Measurements from ENCODE around the gene HIVEP3.

Gene HIVEP3

DNA sequence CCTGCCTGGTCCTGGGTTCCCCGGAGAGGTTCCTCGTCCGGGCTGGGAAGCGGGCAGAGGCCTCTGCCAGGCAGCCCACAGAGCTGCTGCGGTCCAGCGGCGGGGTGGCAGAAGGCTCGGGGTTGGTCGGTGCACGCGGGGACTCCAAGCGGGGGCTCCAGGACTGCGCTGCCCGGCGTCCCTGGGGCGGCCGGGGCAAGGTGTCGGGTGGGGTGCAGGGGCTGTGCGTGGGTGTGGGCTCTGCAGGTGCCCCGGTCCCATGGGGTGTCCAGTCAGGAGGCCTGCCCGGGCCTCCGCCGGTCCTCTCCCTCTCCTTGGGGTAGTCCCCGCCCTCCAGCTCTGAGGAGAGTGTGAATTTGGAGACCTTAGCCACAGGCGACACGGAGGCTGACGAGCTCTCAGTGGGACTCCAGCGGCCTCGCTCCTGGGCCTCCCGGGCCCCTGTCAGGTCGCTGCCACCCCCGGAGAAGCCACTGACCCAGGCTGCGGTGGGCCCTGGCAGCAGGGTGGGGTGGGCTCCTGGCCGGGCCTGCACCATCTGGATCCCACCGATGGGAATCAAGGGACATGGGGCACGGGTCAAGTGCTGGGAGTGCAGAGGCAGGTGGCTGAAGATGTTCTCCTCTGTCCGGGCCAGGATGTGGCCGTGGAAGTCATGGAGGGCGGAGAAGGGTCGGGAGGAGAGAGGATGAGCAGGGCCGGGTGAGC lies 408.0 kb downstream of the HIVEP3 start:
- Histone ChIP-seq H3K36me3 (ENCODE audit: control insufficient read depth, insufficient read depth, low read length) (no peaks in the 10 kb centered on the region), H3K27me3 (ENCODE audit: control insufficient read depth, insufficient read depth, low read length) (no peaks in the 10 kb centered on the region), H3K27ac (ENCODE audit: low read length) (no peak overlapping the region), H3K4me1 (ENCODE audit: control insufficient read depth, insufficient read depth, low read length) (peaks cover 2% of the 10 kb centered on the region), H3K9me3 (ENCODE audit: control insufficient read depth, insufficient read depth, low read length) (no peaks in the 10 kb centered on the region), H3K4me3 (ENCODE audit: low read length) (no peak overlapping the region)
- no CpG with 5 or more reads among the region's 41 CpGs for WGBS (ENCODE audit: insufficient coverage, insufficient read length)
- no peak for DNase-seq (ENCODE audit: low read depth, low spot score)

- no CpG with 5 or more reads among the region's 9 CpGs for WGBS (ENCODE audit: insufficient coverage, insufficient read length)
These were observed 409.5 kb downstream of the HIVEP3 start for GRCh38 chr1:41509270-41509671.

GRCh38 chr1:41508290-41508689 lies 410.4 kb downstream of the HIVEP3 start:
- H3K4me3 ChIP-seq (ENCODE audit: low read length): no peak overlapping the region
- H3K27ac ChIP-seq (ENCODE audit: low read length): no peak overlapping the region
- no peak for DNase-seq (ENCODE audit: low read depth, low spot score)
- H3K4me1 ChIP-seq (ENCODE audit: control insufficient read depth, insufficient read depth, low read length): no peaks in the 10 kb centered on the region; the same call in 1 of the 2 replicates
- WGBS (ENCODE audit: insufficient coverage, insufficient read length): no CpG with 5 or more reads among the region's 2 CpGs
- H3K9me3 ChIP-seq (ENCODE audit: control insufficient read depth, insufficient read depth, low read length): no peaks in the 10 kb centered on the region
- H3K36me3 ChIP-seq (ENCODE audit: control insufficient read depth, insufficient read depth, low read length): no peaks in the 10 kb centered on the region
- no peaks in the 10 kb centered on the region for H3K27me3 ChIP-seq (ENCODE audit: control insufficient read depth, insufficient read depth, low read length)

More at GRCh38 chr1:41509270-41509671, 409.5 kb downstream of the HIVEP3 start:
- Histone ChIP-seq H3K9me3 (ENCODE audit: control insufficient read depth, insufficient read depth, low read length) (no peaks in the 10 kb centered on the region), H3K4me1 (ENCODE audit: control insufficient read depth, insufficient read depth, low read length) (no peaks in the 10 kb centered on the region; the same call in 1 of the 2 replicates), H3K4me3 (ENCODE audit: low read length) (no peak overlapping the region), H3K27me3 (ENCODE audit: control insufficient read depth, insufficient read depth, low read length) (no peaks in the 10 kb centered on the region), H3K36me3 (ENCODE audit: control insufficient read depth, insufficient read depth, low read length) (no peaks in the 10 kb centered on the region), H3K27ac (ENCODE audit: low read length) (no peak overlapping the region)
- no peak for DNase-seq (ENCODE audit: low read depth, low spot score)

DNA sequence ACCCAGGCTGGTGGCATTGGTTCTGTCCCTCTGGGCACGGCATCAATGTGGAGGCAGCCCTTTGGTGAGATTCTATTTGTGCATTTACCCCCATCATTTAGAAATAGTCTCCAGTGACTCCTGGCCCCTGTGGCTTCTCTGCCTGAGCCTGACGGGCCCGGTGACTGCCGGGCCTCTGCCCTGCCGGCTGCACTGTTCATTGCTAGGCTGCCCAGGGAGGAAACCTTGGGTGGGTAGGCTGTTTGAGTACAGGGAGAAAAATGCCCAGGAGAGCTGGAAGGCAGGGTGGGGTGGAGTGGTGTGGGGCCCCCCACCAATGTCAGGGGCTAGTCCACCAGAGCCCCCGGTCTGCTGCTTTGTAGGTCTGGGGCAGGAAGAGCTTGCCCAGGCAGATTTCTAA lies 410.9 kb downstream of the HIVEP3 start:
- H3K4me1 ChIP-seq (ENCODE audit: control insufficient read depth, insufficient read depth, low read length): no peaks in the 10 kb centered on the region
- no peaks in the 10 kb centered on the region for H3K27me3 ChIP-seq (ENCODE audit: control insufficient read depth, insufficient read depth, low read length)
- no peaks in the 10 kb centered on the region for H3K36me3 ChIP-seq (ENCODE audit: control insufficient read depth, insufficient read depth, low read length)
- no peaks in the 10 kb centered on the region for H3K9me3 ChIP-seq (ENCODE audit: control insufficient read depth, insufficient read depth, low read length)
- WGBS (ENCODE audit: insufficient coverage, insufficient read length): no CpG with 5 or more reads among the region's 6 CpGs
- H3K4me3 ChIP-seq (ENCODE audit: low read length): no peak overlapping the region
- DNase-seq (ENCODE audit: low read depth, low spot score): no peak
- no peak overlapping the region for H3K27ac ChIP-seq (ENCODE audit: low read length)

DNA sequence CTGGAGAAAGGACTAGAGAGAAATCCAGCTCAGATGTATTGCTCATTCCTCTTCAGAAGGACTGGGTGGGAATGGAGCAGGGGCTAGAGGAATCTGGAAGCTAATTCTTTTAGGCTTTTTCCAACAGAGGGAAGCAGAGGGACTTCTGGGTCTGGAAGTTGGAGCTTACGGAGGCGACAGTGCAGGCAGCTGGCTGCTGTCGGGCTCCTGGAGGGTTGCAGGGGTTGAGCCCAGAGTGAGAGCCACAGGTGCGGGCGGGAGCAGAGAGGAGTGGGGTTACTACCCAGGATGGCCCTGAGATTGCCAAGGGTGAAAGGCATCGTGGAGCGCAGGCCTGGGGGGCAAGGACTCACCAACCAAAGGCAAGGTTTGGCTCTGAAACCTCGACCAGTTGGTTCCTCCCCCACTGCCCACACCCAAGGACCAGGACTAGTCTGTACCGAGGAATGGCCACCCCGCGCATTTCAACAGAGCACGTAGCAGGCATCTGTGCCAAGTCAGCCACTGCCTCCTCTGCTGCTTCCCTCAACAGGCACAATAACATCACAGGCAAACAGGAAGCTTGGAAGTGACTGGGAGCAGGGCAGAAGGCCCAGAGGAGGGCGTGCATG lies 411.5 kb downstream of the HIVEP3 start:
- Histone ChIP-seq H3K4me1 (ENCODE audit: control insufficient read depth, insufficient read depth, low read length) (no peaks in the 10 kb centered on the region), H3K27me3 (ENCODE audit: control insufficient read depth, insufficient read depth, low read length) (no peaks in the 10 kb centered on the region), H3K27ac (ENCODE audit: low read length) (no peak overlapping the region), H3K36me3 (ENCODE audit: control insufficient read depth, insufficient read depth, low read length) (no peaks in the 10 kb centered on the region), H3K9me3 (ENCODE audit: control insufficient read depth, insufficient read depth, low read length) (no peaks in the 10 kb centered on the region), H3K4me3 (ENCODE audit: low read length) (no peak overlapping the region)
- no peak for DNase-seq (ENCODE audit: low read depth, low spot score)
- WGBS (ENCODE audit: insufficient coverage, insufficient read length): no CpG with 5 or more reads among the region's 13 CpGs

DNA sequence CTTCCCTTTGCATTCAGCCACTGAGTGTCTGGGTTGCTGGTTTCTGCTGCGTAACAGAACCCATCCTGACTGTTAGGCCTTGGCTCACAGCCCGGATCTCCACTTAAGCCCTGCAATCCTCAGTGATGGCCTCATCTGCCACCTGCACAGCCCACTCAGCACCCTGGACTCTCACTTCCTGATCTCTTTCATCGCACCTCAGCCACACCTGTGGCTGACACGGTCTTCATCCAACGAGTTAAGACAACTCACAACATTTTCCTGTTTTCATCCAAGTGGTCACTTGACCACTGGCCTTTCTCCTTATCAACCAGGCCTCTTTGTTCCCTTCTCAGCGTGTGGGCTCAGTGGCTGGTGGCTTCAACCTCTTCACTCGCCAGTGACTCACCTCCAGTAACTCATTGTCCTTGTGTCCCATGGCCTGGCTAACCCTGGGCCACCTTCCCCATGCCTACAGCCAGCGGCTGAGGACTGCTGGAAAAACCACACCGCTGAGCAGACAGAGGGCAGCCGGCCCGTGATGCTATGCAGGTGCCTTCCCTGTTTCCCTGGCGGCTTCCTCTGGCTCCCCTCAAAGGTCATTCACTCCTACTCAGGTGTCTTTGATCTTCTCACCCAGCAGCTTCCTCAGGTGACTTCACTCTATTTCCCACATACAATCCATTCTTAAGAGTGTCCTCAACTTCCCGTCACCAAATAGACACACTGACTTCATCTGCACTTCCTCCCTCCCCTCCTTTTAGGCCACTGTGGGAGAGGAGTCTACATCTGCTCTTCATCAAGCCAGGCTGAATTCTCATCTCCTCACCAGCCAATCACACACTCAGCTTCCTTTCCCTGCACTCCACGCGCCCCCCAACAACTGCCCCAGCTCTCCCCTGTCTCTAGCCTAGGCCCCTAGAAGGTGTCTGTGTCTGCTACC lies 414.3 kb downstream of the HIVEP3 start:
- H3K27ac ChIP-seq (ENCODE audit: low read length): no peak overlapping the region
- no peak for DNase-seq (ENCODE audit: low read depth, low spot score)
- no CpG with 5 or more reads among the region's 15 CpGs for WGBS (ENCODE audit: insufficient coverage, insufficient read length)
- H3K4me3 ChIP-seq (ENCODE audit: low read length): no peak overlapping the region
- no peaks in the 10 kb centered on the region for H3K9me3 ChIP-seq (ENCODE audit: control insufficient read depth, insufficient read depth, low read length)
- H3K4me1 ChIP-seq (ENCODE audit: control insufficient read depth, insufficient read depth, low read length): no peaks in the 10 kb centered on the region
- H3K36me3 ChIP-seq (ENCODE audit: control insufficient read depth, insufficient read depth, low read length): no peaks in the 10 kb centered on the region
- H3K27me3 ChIP-seq (ENCODE audit: control insufficient read depth, insufficient read depth, low read length): no peaks in the 10 kb centered on the region

DNA sequence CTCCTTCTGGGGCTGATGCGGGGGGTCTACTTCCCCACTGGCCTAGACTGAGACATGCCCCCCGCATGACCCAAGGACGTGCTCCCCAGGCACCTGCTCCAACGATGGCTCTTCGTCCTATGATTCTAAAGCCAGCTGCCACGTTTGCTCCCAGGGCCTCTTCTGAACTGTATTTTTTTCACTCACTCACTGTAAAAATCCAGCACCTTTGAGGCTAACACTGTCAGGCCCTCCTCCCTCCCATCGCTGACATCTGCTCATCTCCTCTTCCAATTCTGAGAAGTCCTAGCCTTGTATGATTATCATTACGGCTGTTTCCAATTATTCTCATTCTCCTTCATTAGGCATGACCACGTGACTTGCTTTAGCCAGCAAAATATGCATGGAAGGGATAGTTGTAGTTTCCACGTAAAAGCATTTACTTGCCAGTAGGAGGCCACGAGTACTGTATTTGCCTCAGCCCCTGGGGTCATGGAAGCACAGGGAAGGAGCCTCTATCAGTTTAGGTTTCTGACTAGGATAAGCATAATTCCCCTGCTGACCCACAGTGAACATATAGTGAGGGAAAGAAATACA lies 415.1 kb downstream of the HIVEP3 start:
- H3K4me1 ChIP-seq (ENCODE audit: control insufficient read depth, insufficient read depth, low read length): no peaks in the 10 kb centered on the region
- no peak overlapping the region for H3K4me3 ChIP-seq (ENCODE audit: low read length)
- no peak overlapping the region for H3K27ac ChIP-seq (ENCODE audit: low read length)
- H3K9me3 ChIP-seq (ENCODE audit: control insufficient read depth, insufficient read depth, low read length): no peaks in the 10 kb centered on the region
- no peaks in the 10 kb centered on the region for H3K27me3 ChIP-seq (ENCODE audit: control insufficient read depth, insufficient read depth, low read length)
- no peaks in the 10 kb centered on the region for H3K36me3 ChIP-seq (ENCODE audit: control insufficient read depth, insufficient read depth, low read length)
- no CpG with 5 or more reads among the region's 11 CpGs for WGBS (ENCODE audit: insufficient coverage, insufficient read length)
- DNase-seq (ENCODE audit: low read depth, low spot score): no peak

DNA sequence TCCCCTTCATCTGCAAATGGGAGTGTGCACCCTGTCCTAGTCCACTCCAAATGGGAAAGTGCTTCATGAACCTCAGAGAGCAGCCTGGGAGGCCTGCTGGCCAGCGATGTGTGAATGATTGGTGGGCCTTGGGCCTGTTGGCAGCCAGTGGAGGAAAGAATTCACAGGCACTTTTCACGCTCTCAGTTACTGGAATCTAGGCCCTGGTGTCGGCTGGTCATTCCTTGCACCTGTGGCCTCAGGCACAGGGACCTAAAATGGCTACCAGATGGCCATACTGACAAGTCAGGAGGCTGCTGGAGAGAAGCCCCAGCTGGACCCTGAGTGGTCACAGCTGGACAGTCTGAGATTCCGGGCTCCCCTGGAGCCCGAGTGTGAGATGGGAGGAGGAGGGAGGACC lies 415.8 kb downstream of the HIVEP3 start:
- WGBS (ENCODE audit: insufficient coverage, insufficient read length): no CpG with 5 or more reads among the region's 5 CpGs
- no peaks in the 10 kb centered on the region for H3K4me1 ChIP-seq (ENCODE audit: control insufficient read depth, insufficient read depth, low read length)
- no peaks in the 10 kb centered on the region for H3K27me3 ChIP-seq (ENCODE audit: control insufficient read depth, insufficient read depth, low read length)
- no peak for DNase-seq (ENCODE audit: low read depth, low spot score)
- H3K36me3 ChIP-seq (ENCODE audit: control insufficient read depth, insufficient read depth, low read length): no peaks in the 10 kb centered on the region
- H3K4me3 ChIP-seq (ENCODE audit: low read length): no peak overlapping the region
- no peak overlapping the region for H3K27ac ChIP-seq (ENCODE audit: low read length)
- no peaks in the 10 kb centered on the region for H3K9me3 ChIP-seq (ENCODE audit: control insufficient read depth, insufficient read depth, low read length)

DNA sequence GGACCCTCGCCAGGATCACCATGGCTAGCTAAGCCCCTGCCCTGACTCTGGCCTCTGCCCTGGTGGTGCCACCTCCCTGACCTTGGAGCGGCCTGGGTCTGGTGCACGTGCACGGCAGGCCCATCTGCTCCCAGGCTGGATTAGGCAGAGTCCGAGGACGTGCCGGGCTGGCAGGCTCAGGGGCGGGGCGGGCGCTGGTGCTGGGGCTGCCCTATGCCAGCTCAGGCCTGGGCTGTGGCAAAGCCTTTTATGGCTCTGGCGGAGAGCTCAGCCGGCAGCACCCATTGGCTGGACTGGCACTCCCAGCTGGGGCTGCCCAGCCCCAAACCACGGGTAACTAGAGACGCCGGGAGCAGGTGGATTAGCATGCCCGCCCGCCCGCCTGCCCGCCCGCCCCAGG lies 417.1 kb downstream of the HIVEP3 start:
- no peak overlapping the region for H3K4me3 ChIP-seq (ENCODE audit: low read length)
- WGBS (ENCODE audit: insufficient coverage, insufficient read length): no CpG with 5 or more reads among the region's 20 CpGs
- H3K36me3 ChIP-seq (ENCODE audit: control insufficient read depth, insufficient read depth, low read length): no peaks in the 10 kb centered on the region

GRCh38 chr1:41500781-41501518 lies 417.8 kb downstream of the HIVEP3 start:
- Histone ChIP-seq H3K9me3 (ENCODE audit: control insufficient read depth, insufficient read depth, low read length) (no peaks in the 10 kb centered on the region), H3K27ac (ENCODE audit: low read length) (no peak overlapping the region), H3K4me3 (ENCODE audit: low read length) (no peak overlapping the region), H3K36me3 (ENCODE audit: control insufficient read depth, insufficient read depth, low read length) (no peaks in the 10 kb centered on the region), H3K27me3 (ENCODE audit: control insufficient read depth, insufficient read depth, low read length) (no peaks in the 10 kb centered on the region), H3K4me1 (ENCODE audit: control insufficient read depth, insufficient read depth, low read length) (peaks cover 7% of the 10 kb centered on the region)
- no peak for DNase-seq (ENCODE audit: low read depth, low spot score)
- no CpG with 5 or more reads among the region's 7 CpGs for WGBS (ENCODE audit: insufficient coverage, insufficient read length)

More for the DNA sequence above, 417.1 kb downstream of the HIVEP3 start:
- Histone ChIP-seq H3K9me3 (ENCODE audit: control insufficient read depth, insufficient read depth, low read length) (no peaks in the 10 kb centered on the region), H3K4me1 (ENCODE audit: control insufficient read depth, insufficient read depth, low read length) (peaks cover 4% of the 10 kb centered on the region), H3K27me3 (ENCODE audit: control insufficient read depth, insufficient read depth, low read length) (no peaks in the 10 kb centered on the region), H3K27ac (ENCODE audit: low read length) (no peak overlapping the region)
- DNase-seq (ENCODE audit: low read depth, low spot score): no peak

Data from iPS DF 6.9 (cell line).